H1 (cell line): Measurements from ENCODE around the gene RAB3A.

Source experiments
- CEBPB ChIP-seq: IDR thresholded peaks from 2 replicates; pipeline ENCODE4 v1.6.1; 2012; ENCODE audit warnings: low read depth, low read length
- CREB1 ChIP-seq: IDR thresholded peaks from 2 replicates; pipeline ENCODE4 v1.6.1; 2012; ENCODE audit warnings: inconsistent platforms
- EZH2 ChIP-seq: fragments of 200-600 bp; sonication (generic); IDR thresholded peaks from 2 replicates; pipeline ENCODE4 v1.7.1; 2012; ENCODE audit warnings: low read depth, mild to moderate bottlenecking, moderate library complexity, low read length, inconsistent platforms; ENCODE audit not compliant: severe bottlenecking
- GTF2F1 ChIP-seq: IDR thresholded peaks from 2 replicates; pipeline ENCODE4 v1.6.1; 2012; ENCODE audit warnings: low read depth, low read length, improper control_type of control experiment, borderline replicate concordance
- HDAC2 ChIP-seq, 2 experiments: fragments of 300-600 bp in 1 of 2; sonication (generic) in 1 of 2; IDR thresholded peaks; 2 replicates each; pipeline ENCODE4 v1.6.1; 2011 to 2012; ENCODE audit warnings: low read depth in 2 of 2, low read length in 2 of 2, mild to moderate bottlenecking in 2 of 2, moderate library complexity in 2 of 2, borderline replicate concordance in 1 of 2, inconsistent platforms in 1 of 2
- JUND ChIP-seq: IDR thresholded peaks from 2 replicates; pipeline ENCODE4 v1.6.1; 2011; ENCODE audit warnings: mild to moderate bottlenecking, improper control_type of control experiment, low read length
- MAFK ChIP-seq: IDR thresholded peaks from 2 replicates; pipeline ENCODE4 v1.6.1; 2012; ENCODE audit warnings: low read depth, mild to moderate bottlenecking, improper control_type of control experiment, low read length
- POLR2A ChIP-seq, 2 experiments: IDR thresholded peaks; 1 replicate in 1 of 2; 2 replicates in 1 of 2; pipeline ENCODE4 v1.6.1; 2011; ENCODE audit warnings: low read depth in 2 of 2, low read length in 2 of 2, mild to moderate bottlenecking in 2 of 2; ENCODE audit errors: control extremely low read depth in 1 of 2
- POLR2AphosphoS5 ChIP-seq: IDR thresholded peaks from 2 replicates; pipeline ENCODE4 v1.6.1; 2011; ENCODE audit warnings: low read depth, low read length
- RAD21 ChIP-seq, 2 experiments: IDR thresholded peaks in 1 of 2; conservative IDR thresholded peaks in 1 of 2; 2 replicates each; pipeline ENCODE4 v1.6.1; 2011; ENCODE audit warnings: low read depth in 2 of 2, low read length in 2 of 2, improper control_type of control experiment in 1 of 2, inconsistent platforms in 1 of 2, mild to moderate bottlenecking in 1 of 2, moderate library complexity in 1 of 2
- TAF1 ChIP-seq: IDR thresholded peaks from 2 replicates; pipeline ENCODE4 v1.6.1; 2011; ENCODE audit warnings: mild to moderate bottlenecking, low read depth, low read length
- USF2 ChIP-seq: IDR thresholded peaks from 2 replicates; pipeline ENCODE4 v1.6.1; 2011; ENCODE audit warnings: low read length, improper control_type of control experiment
- ZNF274 ChIP-seq: IDR thresholded peaks from 2 replicates; pipeline ENCODE4 v1.7.0; 2012; ENCODE audit warnings: low read length, borderline replicate concordance; ENCODE audit errors: extremely low read depth
- TF ChIP-seq, protein P1 (sequence below), 3 experiments: IDR thresholded peaks; 1 replicate in 2 of 3; 2 replicates in 1 of 3; pipeline versions ENCODE4 v1.5.1 to v1.6.1; 2011; ENCODE audit warnings: low read length in 3 of 3, mild to moderate bottlenecking in 3 of 3, inconsistent platforms in 2 of 3, low read depth in 1 of 3, moderate library complexity in 1 of 3; ENCODE audit not compliant: insufficient read depth in 1 of 3; ENCODE audit errors: control extremely low read depth in 1 of 3

DNA sequence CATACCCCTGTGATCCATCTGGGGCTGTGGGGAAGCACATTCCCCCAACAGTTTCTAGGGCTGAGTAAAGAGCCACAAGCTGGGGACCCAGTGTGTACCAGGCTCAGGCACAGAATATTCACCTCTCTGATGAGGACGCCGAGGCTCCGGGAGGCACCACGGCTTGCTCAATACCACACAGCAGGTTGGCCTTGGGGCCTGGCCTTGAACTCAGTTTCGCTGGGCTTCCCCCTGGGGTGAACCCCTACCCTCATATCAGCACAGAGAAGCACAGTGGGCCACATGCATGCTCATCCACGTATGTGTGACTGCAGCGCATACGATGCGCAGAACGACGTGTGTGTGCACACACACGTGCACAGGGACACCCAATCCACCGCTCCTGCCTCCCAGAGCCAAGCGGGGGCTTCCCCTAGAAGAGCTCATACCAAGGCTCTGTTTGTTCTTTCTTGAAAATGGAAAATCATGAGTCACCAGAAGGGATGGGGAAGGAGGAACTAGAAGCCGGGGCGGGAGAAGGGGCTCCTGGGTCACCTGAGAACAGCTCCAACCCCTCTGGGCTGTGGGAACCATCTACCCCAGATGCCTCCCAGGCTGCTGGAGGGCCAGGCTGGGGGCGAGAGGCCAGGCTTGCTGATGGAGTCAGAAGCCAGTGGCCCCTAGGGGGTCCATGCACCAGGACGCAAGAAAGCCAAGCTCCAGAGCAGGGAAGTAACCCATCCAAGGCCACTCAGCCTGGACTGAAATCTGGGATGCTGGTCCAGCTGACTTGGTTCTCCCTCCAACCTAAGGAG is 27.3 kb upstream of the RAB3A start:
- TF ChIP-seq USF2 (no peak), JUND (no peak), TAF1 (no peak), CREB1 (no peak), ZNF274 (no peak), HDAC2 (IDR thresholded peaks at IDR 0.05; ENCODE audit: borderline replicate concordance in 1 of 2, low read depth in 2 of 2, low read length in 2 of 2) (no peak), RAD21 (IDR thresholded peaks at IDR 0.05 in 1 of 2, conservative IDR thresholded peaks at IDR 0.05 in 1 of 2; ENCODE audit: low read depth in 2 of 2, low read length in 2 of 2) (no peak), POLR2A (IDR thresholded peaks at IDR 0.05; ENCODE audit: control extremely low read depth in 1 of 2, low read depth in 2 of 2, low read length in 2 of 2) (no peak), POLR2AphosphoS5 (no peak), MAFK (no peak), EZH2 (no peak), GTF2F1 (no peak), CEBPB (no peak)
- TF ChIP-seq, protein P1, sequence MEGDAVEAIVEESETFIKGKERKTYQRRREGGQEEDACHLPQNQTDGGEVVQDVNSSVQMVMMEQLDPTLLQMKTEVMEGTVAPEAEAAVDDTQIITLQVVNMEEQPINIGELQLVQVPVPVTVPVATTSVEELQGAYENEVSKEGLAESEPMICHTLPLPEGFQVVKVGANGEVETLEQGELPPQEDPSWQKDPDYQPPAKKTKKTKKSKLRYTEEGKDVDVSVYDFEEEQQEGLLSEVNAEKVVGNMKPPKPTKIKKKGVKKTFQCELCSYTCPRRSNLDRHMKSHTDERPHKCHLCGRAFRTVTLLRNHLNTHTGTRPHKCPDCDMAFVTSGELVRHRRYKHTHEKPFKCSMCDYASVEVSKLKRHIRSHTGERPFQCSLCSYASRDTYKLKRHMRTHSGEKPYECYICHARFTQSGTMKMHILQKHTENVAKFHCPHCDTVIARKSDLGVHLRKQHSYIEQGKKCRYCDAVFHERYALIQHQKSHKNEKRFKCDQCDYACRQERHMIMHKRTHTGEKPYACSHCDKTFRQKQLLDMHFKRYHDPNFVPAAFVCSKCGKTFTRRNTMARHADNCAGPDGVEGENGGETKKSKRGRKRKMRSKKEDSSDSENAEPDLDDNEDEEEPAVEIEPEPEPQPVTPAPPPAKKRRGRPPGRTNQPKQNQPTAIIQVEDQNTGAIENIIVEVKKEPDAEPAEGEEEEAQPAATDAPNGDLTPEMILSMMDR (IDR thresholded peaks at IDR 0.05; ENCODE audit: control extremely low read depth in 1 of 3, insufficient read depth in 1 of 3, low read depth in 1 of 3, low read length in 3 of 3): no peak
